Hematopoietic multipotent progenitor cell treated with erythropoietin and hydrocortisone succinate and interleukin-3 and kit ligand, for 6 days (in vitro differentiated cells): ENCODE data around the gene RBM19.
A peak's percentile ranks its signal among the peaks of the same experiment; 100 is the strongest.
"Not testable (repeated sequence)": the region's sequence is repeated elsewhere in the genome, so short reads cannot be mapped to it uniquely, and the experiment has no call there.

ENCODE experiments used
- DNase-seq: peaks from one replicate; pipeline ENCODE4 v3.0.0-alpha.2; 2015

Gene RBM19

GRCh38 chr12:113965951-113966797, at the start of gene RBM19:
TSS of gene RBM19 (minus strand) at chr12:113966325. CDS start at chr12:113966227, 98 bp downstream.
- peak; percentile 99 for DNase-seq

GRCh38 chr12:114015851-114016250, 49.7 kb upstream of the RBM19 start:
- DNase-seq: no peak

GRCh38 chr12:114013575-114014345, 47.6 kb upstream of the RBM19 start:
- DNase-seq: peak; percentile 14

- DNase-seq: no peak
Measured at GRCh38 chr12:114012744-114013431, 46.8 kb upstream of the RBM19 start.

- DNase-seq: no peak
Measured at GRCh38 chr12:114011711-114012110, 45.6 kb upstream of the RBM19 start.

GRCh38 chr12:114006482-114007425, 40.6 kb upstream of the RBM19 start:
- no peak for DNase-seq

GRCh38 chr12:114004402-114004801, 38.3 kb upstream of the RBM19 start:
- no peak for DNase-seq

- no peak for DNase-seq
Measured at GRCh38 chr12:114003286-114003685, 37.2 kb upstream of the RBM19 start.

GRCh38 chr12:114001511-114002340, 35.6 kb upstream of the RBM19 start:
- DNase-seq: no peak

- DNase-seq: no peak
Measured at GRCh38 chr12:114000861-114001260, 34.7 kb upstream of the RBM19 start.

- DNase-seq: not testable (repeated sequence)
Measured at GRCh38 chr12:114000261-114000660, 34.1 kb upstream of the RBM19 start.

GRCh38 chr12:113997365-113997764, 31.2 kb upstream of the RBM19 start:
- no peak for DNase-seq

GRCh38 chr12:113996026-113996425, 29.9 kb upstream of the RBM19 start:
- no peak for DNase-seq

GRCh38 chr12:113994051-113994450, 27.9 kb upstream of the RBM19 start:
- DNase-seq: no peak

GRCh38 chr12:113992751-113993150, 26.6 kb upstream of the RBM19 start:
- DNase-seq: not testable (repeated sequence)

GRCh38 chr12:113991224-113992044, 25.3 kb upstream of the RBM19 start:
- DNase-seq: no peak

- DNase-seq: no peak
Measured at GRCh38 chr12:113990250-113991223, 24.4 kb upstream of the RBM19 start.

- DNase-seq: no peak
Measured at GRCh38 chr12:113988976-113989375, 22.9 kb upstream of the RBM19 start.

GRCh38 chr12:113988064-113988451, 21.9 kb upstream of the RBM19 start:
- DNase-seq: no peak
